A549 (cell line): ENCODE data around the gene MKNK2. TPM values are rescaled to one million over a fixed set of nuclear protein-coding genes. Genes with fewer than 3 reads are reported as not detected.
"Not testable (repeated sequence)": the region's sequence is repeated elsewhere in the genome, so short reads cannot be mapped to it uniquely, and the experiment has no call there.

Experiments
- ATAC-seq, 2 experiments: fragments of 200-7000 bp in 1 of 2; fragments of >200 bp in 1 of 2; cut with Nextera tagmentation in 1 of 2; cut with Tn5 transposase in 1 of 2; 3 replicates each; pipeline versions ENCODE4 v1.8.0 to v1.9.1; 2018 to 2020; ENCODE audit warnings: mild to moderate bottlenecking in 1 of 2, moderate library complexity in 1 of 2
- CTCF ChIA-PET: fragments of 300-600 bp; sonication (Branson Sonifier 250); formaldehyde crosslinking; extraction: SDS; loops from one replicate; lab custom pipeline; 2021; ENCODE audit warnings: antibody characterized with exemption, inconsistent platforms; lab: Yijun Ruan, JAX
- POLR2A ChIA-PET: fragments of 350-600 bp; formaldehyde crosslinking; extraction: SDS; loops from one replicate; lab custom pipeline; 2021; ENCODE audit warnings: antibody characterized with exemption, inconsistent platforms; lab: Yijun Ruan, JAX
- DNase-seq, 2 experiments: peaks; one replicate each; pipeline versions ENCODE4 v3.0.0 to v3.0.0-alpha.2; 2011 to 2016; ENCODE audit warnings: low read depth in 1 of 2, low spot score in 1 of 2
- FAIRE-seq: peaks from 2 replicates; lab custom pipeline; 2011; peaks lifted over from hg19 to GRCh38; lab: Jason Lieb, UNC
- H3K27ac ChIP-seq, 2 experiments: fragments of >200 bp; sonication (Bioruptor Twin); formaldehyde crosslinking; 3 replicates each; pipeline ENCODE4 v1.5.1; 2016 to 2017
- H3K4me1 ChIP-seq: fragments of >200 bp; sonication (Bioruptor Twin); formaldehyde crosslinking; 3 replicates; pipeline ENCODE4 v1.6.1; 2016
- H3K4me2 ChIP-seq: fragments of >200 bp; sonication (Bioruptor Twin); formaldehyde crosslinking; 3 replicates; pipeline ENCODE4 v1.6.1; 2016
- H3K4me3 ChIP-seq: fragments of >200 bp; sonication (Bioruptor Twin); formaldehyde crosslinking; 3 replicates; pipeline ENCODE4 v1.5.1; 2016
- H3K9me3 ChIP-seq: fragments of >200 bp; sonication (Bioruptor Twin); formaldehyde crosslinking; 3 replicates; pipeline ENCODE4 v1.6.1; 2016
- BHLHE40 ChIP-seq: IDR thresholded peaks from 2 replicates; pipeline ENCODE4 v1.6.1; 2012; ENCODE audit warnings: low read depth, low read length, inconsistent platforms
- CBX2 ChIP-seq: fragments of 200-600 bp; sonication (generic); IDR thresholded peaks from 2 replicates; pipeline ENCODE4 v1.6.1; 2016; ENCODE audit warnings: low read depth, mild to moderate bottlenecking, borderline replicate concordance
- CBX8 ChIP-seq: fragments of 200-600 bp; sonication (generic); IDR thresholded peaks from 2 replicates; pipeline ENCODE4 v1.6.1; 2016
- CHD2 ChIP-seq: fragments of 150-350 bp; IDR thresholded peaks from 2 replicates; pipeline ENCODE4 v1.6.1; 2014; ENCODE audit warnings: low read length; ENCODE audit not compliant: partially characterized antibody
- CHD4 ChIP-seq: fragments of 200-600 bp; sonication (generic); IDR thresholded peaks from 2 replicates; pipeline ENCODE4 v1.6.1; 2016; ENCODE audit warnings: antibody characterized with exemption, mild to moderate bottlenecking, borderline replicate concordance
- E2F6 ChIP-seq: IDR thresholded peaks from 2 replicates; pipeline ENCODE4 v1.6.1; 2012; ENCODE audit warnings: low read depth, borderline replicate concordance
- EHMT2 ChIP-seq: fragments of 200-600 bp; sonication (generic); IDR thresholded peaks from 2 replicates; pipeline ENCODE4 v1.6.1; 2016; ENCODE audit warnings: antibody characterized with exemption, low read depth, mild to moderate bottlenecking, moderate library complexity
- GATA3 ChIP-seq: IDR thresholded peaks from 2 replicates; pipeline ENCODE4 v1.6.1; 2012; ENCODE audit warnings: borderline replicate concordance
- HDAC2 ChIP-seq: fragments of 200-600 bp; sonication (generic); IDR thresholded peaks from 2 replicates; pipeline ENCODE4 v1.6.1; 2016
- HMGXB4 ChIP-seq: fragments of 250-450 bp; sonication (Bioruptor Pico); IDR thresholded peaks from 2 replicates; pipeline ENCODE4 v1.5.0; 2021; ENCODE audit warnings: mild to moderate bottlenecking, moderate library complexity, borderline replicate concordance
- HOXB13 ChIP-seq: fragments of 250-450 bp; sonication (Bioruptor Pico); IDR thresholded peaks from 2 replicates; pipeline ENCODE4 v1.5.0; 2020; ENCODE audit warnings: low read depth, mild to moderate bottlenecking, moderate library complexity
- HOXB5 ChIP-seq: fragments of 250-450 bp; sonication (Bioruptor Pico); IDR thresholded peaks from 2 replicates; pipeline ENCODE4 v1.5.0; 2020; ENCODE audit warnings: mild to moderate bottlenecking, moderate library complexity
- JUNB ChIP-seq: fragments of >200 bp; sonication (Bioruptor Twin); formaldehyde crosslinking; IDR thresholded peaks from 2 replicates; pipeline ENCODE4 v1.6.1; 2016
- MAFK ChIP-seq: fragments of 450-650 bp; IDR thresholded peaks from 2 replicates; pipeline ENCODE4 v1.6.1; 2014; ENCODE audit not compliant: partially characterized antibody
- MAX ChIP-seq: IDR thresholded peaks from 2 replicates; pipeline ENCODE4 v1.6.1; 2012
- MAZ ChIP-seq: fragments of 150-350 bp; IDR thresholded peaks from 2 replicates; pipeline ENCODE4 v1.6.1; 2014; ENCODE audit warnings: antibody characterized with exemption, low read depth, low read length, borderline replicate concordance
- MYC ChIP-seq: IDR thresholded peaks from 2 replicates; pipeline ENCODE4 v1.6.1; 2012; ENCODE audit warnings: mild to moderate bottlenecking, inconsistent platforms, low read length, improper control_type of control experiment, borderline replicate concordance
- NPAS2 ChIP-seq: fragments of 250-450 bp; sonication (Bioruptor Pico); IDR thresholded peaks from 2 replicates; pipeline ENCODE4 v1.8.0; 2022; ENCODE audit warnings: mild to moderate bottlenecking, moderate library complexity, borderline replicate concordance
- NR3C1 ChIP-seq: fragments of >200 bp; sonication (Bioruptor Twin); formaldehyde crosslinking; IDR thresholded peaks from 3 replicates; pipeline ENCODE4 v1.6.1; 2017
- PBX3 ChIP-seq: IDR thresholded peaks from 2 replicates; pipeline ENCODE4 v1.6.1; 2012
- PHF8 ChIP-seq: fragments of 200-600 bp; sonication (generic); IDR thresholded peaks from 2 replicates; pipeline ENCODE4 v1.6.1; 2016; ENCODE audit warnings: low read depth, mild to moderate bottlenecking, antibody characterized with exemption, moderate library complexity, borderline replicate concordance
- POLR2A ChIP-seq: IDR thresholded peaks from 2 replicates; pipeline ENCODE4 v1.6.1; 2012; ENCODE audit warnings: mild to moderate bottlenecking, low read length
- POLR2AphosphoS2 ChIP-seq: conservative IDR thresholded peaks from 2 replicates; pipeline ENCODE4 v1.6.1; 2012; ENCODE audit warnings: low read length, improper control_type of control experiment, inconsistent platforms
- RAD21 ChIP-seq, 2 experiments: fragments of >200 bp in 1 of 2; sonication (Bioruptor Twin) in 1 of 2; formaldehyde crosslinking in 1 of 2; IDR thresholded peaks in 1 of 2; conservative IDR thresholded peaks in 1 of 2; 2 replicates in 1 of 2; 3 replicates in 1 of 2; pipeline ENCODE4 v1.6.1; 2012 to 2018; ENCODE audit warnings: inconsistent platforms in 1 of 2
- RFX5 ChIP-seq: fragments of 450-650 bp; IDR thresholded peaks from 2 replicates; pipeline ENCODE4 v1.7.1; 2014; ENCODE audit warnings: antibody characterized with exemption, mild to moderate bottlenecking, moderate library complexity
- RNF2 ChIP-seq: fragments of 200-600 bp; sonication (generic); IDR thresholded peaks from 2 replicates; pipeline ENCODE4 v1.6.1; 2016; ENCODE audit warnings: low read depth, mild to moderate bottlenecking, antibody characterized with exemption, moderate library complexity, borderline replicate concordance
- SMC3 ChIP-seq: fragments of >200 bp; sonication (Bioruptor Twin); formaldehyde crosslinking; IDR thresholded peaks from 3 replicates; pipeline ENCODE4 v1.6.1; 2018; ENCODE audit warnings: inconsistent platforms
- SREBF2 ChIP-seq: fragments of 450-650 bp; IDR thresholded peaks from 2 replicates; pipeline ENCODE4 v1.6.1; 2014; ENCODE audit warnings: mild to moderate bottlenecking, moderate library complexity
- TFCP2L1 ChIP-seq: fragments of 250-450 bp; sonication (Bioruptor Pico); IDR thresholded peaks from 2 replicates; pipeline ENCODE4 v1.5.0; 2021; ENCODE audit warnings: mild to moderate bottlenecking
- ZC3H11A ChIP-seq: fragments of 450-650 bp; IDR thresholded peaks from 2 replicates; pipeline ENCODE4 v1.6.1; 2014; ENCODE audit warnings: antibody characterized with exemption, mild to moderate bottlenecking
- ZNF302 ChIP-seq: fragments of 250-450 bp; sonication (Bioruptor Pico); IDR thresholded peaks from 2 replicates; pipeline ENCODE4 v1.9.0; 2021; ENCODE audit warnings: inconsistent platforms, mild to moderate bottlenecking, moderate library complexity
- WGBS: methylation state at CpG from one replicate; pipeline ENCODE4 v1.1.6; 2017; ENCODE audit errors: missing lambda C conversion rate; 5-methylcytosine and 5-hydroxymethylcytosine counted together
- polyA plus RNA-seq, 4 experiments: library from polyadenylated mRNA; depleted of rRNA in 3 of 4; stranded (reverse); fragments of >200 nt; fragmentation: RNase III in 1 of 4; extraction: RNeasy Plus Mini Kit Qiagen cat#74134 plus additional on column Dnase treatment in 1 of 4; gene quantifications; 2 replicates in 3 of 4; 3 replicates in 1 of 4; pipeline ENCODE4 v1.2.3, GENCODE V29; 2011 to 2017

MKNK2 gene
- polyA plus RNA-seq, 2 of the 4 experiments (the other 2 are of a cell fraction) = 48.3 to 56.7 TPM

- ChIA-PET POLR2A (no interaction called here), CTCF (interaction anchor here (1.0 to 1.3 kb wide), 4 partner anchors 21 to 79 kb away, joined by 3 to 6 read pairs (median 4); no protein-coding TSS in a partner anchor)
- Histone ChIP-seq H3K4me3 (no peak overlapping the region), H3K4me1 (no peaks in the 10 kb centered on the region), H3K27ac (no peak overlapping the region), H3K9me3 (no peaks in the 10 kb centered on the region)
- DNase-seq (no peak), ATAC-seq (no peak), FAIRE-seq (no peak)
- no peak for TF ChIP-seq MYC
- no peak for TF ChIP-seq HOXB5 (CRISPR knock-in tag)
- no peak for TF ChIP-seq HOXB13
- TF ChIP-seq NR3C1 = no peak
- TF ChIP-seq MAX = no peak
- TF ChIP-seq CHD4 = no peak
- no peak for TF ChIP-seq CBX8
- TF ChIP-seq EHMT2 = no peak
- no peak for TF ChIP-seq CHD2
- no peak for TF ChIP-seq MAZ
- TF ChIP-seq GATA3 = no peak
- TF ChIP-seq RAD21 (conservative IDR thresholded peaks at IDR 0.05 in 1 of 2, IDR thresholded peaks at IDR 0.05 in 1 of 2) = no peak
- no peak for TF ChIP-seq MAFK
- no peak for TF ChIP-seq PHF8
- no peak for TF ChIP-seq NPAS2 (CRISPR knock-in tag)
- TF ChIP-seq JUNB = no peak
- no peak for TF ChIP-seq PBX3
- no peak for TF ChIP-seq RFX5
- TF ChIP-seq CBX2 = no peak
- TF ChIP-seq HDAC2 = no peak
- TF ChIP-seq, all 56 proteins: peak for 0
- no peak overlapping the region for H3K4me2 ChIP-seq
- 90% methylated on average over 14 of the region's 34 CpGs for WGBS
These were observed 60.6 kb downstream of the MKNK2 start for GRCh38 chr19:1990230-1991017.

DNA sequence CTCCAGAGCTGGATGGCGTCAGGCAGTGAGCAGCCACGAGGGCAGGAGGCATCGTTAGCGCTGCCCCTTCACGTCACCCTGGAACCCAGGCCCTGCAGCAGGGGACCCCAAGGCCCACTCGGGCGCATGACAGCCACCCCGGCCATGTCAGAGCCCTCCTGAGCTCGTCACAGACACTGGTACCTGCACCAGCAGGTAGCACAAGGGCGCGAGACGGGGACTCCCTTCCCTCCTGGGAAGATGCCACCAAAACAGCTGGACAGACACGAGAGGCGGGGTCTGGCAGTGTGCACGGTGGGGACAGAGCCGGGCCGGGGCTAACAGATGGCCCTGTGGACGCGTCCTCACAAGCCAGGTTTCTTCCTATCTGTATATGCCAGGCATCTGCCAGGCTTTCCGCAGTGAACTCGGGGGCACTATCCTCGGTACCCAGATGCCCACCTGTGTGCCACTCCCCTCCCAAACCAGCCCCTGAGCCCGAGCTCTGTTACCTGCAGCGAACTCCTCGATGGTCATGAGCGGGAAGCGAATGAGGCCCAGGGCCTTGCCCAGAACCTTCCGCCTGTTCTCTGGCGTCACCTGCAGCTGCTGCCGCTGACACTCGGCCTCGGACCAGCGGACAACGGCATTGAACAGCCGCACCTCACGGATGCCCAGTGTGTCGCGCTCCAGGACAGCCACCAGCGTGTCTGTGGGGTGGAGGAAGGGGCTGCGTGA is 61.4 kb downstream of the MKNK2 start:
- no peak overlapping the region for H3K4me2 ChIP-seq
- H3K9me3 ChIP-seq = no peaks in the 10 kb centered on the region
- no peak overlapping the region for H3K4me3 ChIP-seq
- WGBS = 94% methylated on average over 16 of the region's 40 CpGs
- ChIA-PET CTCF (interaction anchor here (0.6 to 1.2 kb wide), 4 partner anchors 15 to 80 kb away, joined by 3 to 6 read pairs (median 4); no protein-coding TSS in a partner anchor), POLR2A (no interaction called here)
- FAIRE-seq (no peak), DNase-seq (no peak), ATAC-seq (no peak)
- no peaks in the 10 kb centered on the region for H3K4me1 ChIP-seq
- no peak overlapping the region for H3K27ac ChIP-seq
- no peak for TF ChIP-seq CBX2
- TF ChIP-seq ZC3H11A = no peak
- TF ChIP-seq MAX = no peak
- TF ChIP-seq SMC3 = no peak
- no peak for TF ChIP-seq CHD2
- no peak for TF ChIP-seq TFCP2L1 (CRISPR knock-in tag)
- no peak for TF ChIP-seq CBX8
- no peak for TF ChIP-seq HOXB13
- TF ChIP-seq BHLHE40 = no peak
- no peak for TF ChIP-seq ZNF302 (CRISPR knock-in tag)
- no peak for TF ChIP-seq POLR2AphosphoS2
- no peak for TF ChIP-seq RAD21 (conservative IDR thresholded peaks at IDR 0.05 in 1 of 2, IDR thresholded peaks at IDR 0.05 in 1 of 2)
- no peak for TF ChIP-seq HMGXB4
- TF ChIP-seq CHD4 = no peak
- TF ChIP-seq RNF2 = no peak
- TF ChIP-seq E2F6 = no peak
- no peak for TF ChIP-seq POLR2A
- no peak for TF ChIP-seq HDAC2
- TF ChIP-seq SREBF2 = no peak

- H3K4me2 ChIP-seq, H3K27ac ChIP-seq, CTCF ChIA-PET, ATAC-seq, H3K9me3 ChIP-seq, POLR2A ChIA-PET, FAIRE-seq, H3K4me1 ChIP-seq, H3K4me3 ChIP-seq, DNase-seq: not testable (repeated sequence)
- 86% methylated on average over 10 of the region's 10 CpGs for WGBS
These were observed 62.6 kb downstream of the MKNK2 start for GRCh38 chr19:1988464-1988863.
